RWPE2 (cell line): Measurements from ENCODE around the gene UBE2L3.
A peak's percentile ranks its signal among the peaks of the same experiment; 100 is the strongest.

Experiments
- ATAC-seq: fragments of 200-7000 bp; cut with Tn5 transposase; 3 replicates; pipeline ENCODE4 v1.9.1; 2021; ENCODE audit warnings: low read depth
- DNase-seq: peaks from one replicate; pipeline ENCODE4 v3.0.0-alpha.2; 2020; ENCODE audit warnings: low spot score
- H3K27ac ChIP-seq: fragments of 450-650 bp; 2 replicates; pipeline ENCODE4 v1.5.1; 2017; ENCODE audit warnings: mild to moderate bottlenecking; ENCODE audit not compliant: poor library complexity, severe bottlenecking
- H3K27me3 ChIP-seq: fragments of 250-450 bp; sonication (Bioruptor Pico); 2 replicates; pipeline ENCODE4 v1.5.1; 2021; ENCODE audit warnings: mild to moderate bottlenecking, moderate library complexity; ENCODE audit not compliant: insufficient read depth, poor library complexity, severe bottlenecking
- H3K36me3 ChIP-seq: fragments of 250-450 bp; sonication (Bioruptor Pico); 2 replicates; pipeline ENCODE4 v1.5.1; 2020; ENCODE audit warnings: low read depth, mild to moderate bottlenecking, moderate library complexity
- H3K4me1 ChIP-seq: fragments of 250-450 bp; sonication (Bioruptor Pico); 2 replicates; pipeline ENCODE4 v1.5.1; 2021; ENCODE audit warnings: mild to moderate bottlenecking, moderate library complexity; ENCODE audit not compliant: insufficient read depth, poor library complexity, severe bottlenecking
- H3K4me3 ChIP-seq: fragments of 250-450 bp; sonication (Bioruptor Pico); 2 replicates; pipeline ENCODE4 v1.5.1; 2021; ENCODE audit warnings: mild to moderate bottlenecking, moderate library complexity; ENCODE audit not compliant: severe bottlenecking
- H3K9me3 ChIP-seq: fragments of 250-450 bp; sonication (Bioruptor Pico); 2 replicates; pipeline ENCODE4 v1.5.1; 2021; ENCODE audit warnings: mild to moderate bottlenecking, moderate library complexity; ENCODE audit not compliant: severe bottlenecking
- CTCF ChIP-seq: fragments of 450-650 bp; IDR thresholded peaks from one replicate; pipeline ENCODE4 v1.5.1; 2017; ENCODE audit warnings: mild to moderate bottlenecking, moderate library complexity; ENCODE audit not compliant: poor library complexity, severe bottlenecking

Gene UBE2L3

GRCh38 chr22:21657360-21658032 lies 90.0 kb downstream of the UBE2L3 start:
- peak overlapping the region; percentile 4 for H3K27ac ChIP-seq
- no peaks in the 10 kb centered on the region for H3K4me1 ChIP-seq
- no peaks in the 10 kb centered on the region for H3K9me3 ChIP-seq
- H3K4me3 ChIP-seq: peak overlapping the region; percentile 35
- ATAC-seq (peak; percentile 78), DNase-seq (peak; percentile 80)
- no peak for TF ChIP-seq CTCF
- no peaks in the 10 kb centered on the region for H3K27me3 ChIP-seq
- H3K36me3 ChIP-seq: peaks cover 14% of the 10 kb centered on the region; the same call in 1 of the 2 replicates

- Histone ChIP-seq H3K9me3 (no peaks in the 10 kb centered on the region), H3K27me3 (no peaks in the 10 kb centered on the region), H3K4me1 (no peaks in the 10 kb centered on the region), H3K36me3 (0 out of 2 replicates have a peak, but pooled peaks cover 2% of the 10 kb centered on the region), H3K4me3 (no peak overlapping the region), H3K27ac (no peak overlapping the region)
- DNase-seq: no peak
- no peak for ATAC-seq
- no peak for TF ChIP-seq CTCF
Observed at GRCh38 chr22:21659864-21660525, 92.5 kb downstream of the UBE2L3 start.

GRCh38 chr22:21660904-21661303 lies 93.4 kb downstream of the UBE2L3 start:
- H3K9me3 ChIP-seq: no peaks in the 10 kb centered on the region
- no peak overlapping the region for H3K4me3 ChIP-seq
- H3K36me3 ChIP-seq: no peaks in the 10 kb centered on the region
- H3K27ac ChIP-seq: no peak overlapping the region
- no peak for TF ChIP-seq CTCF
- H3K4me1 ChIP-seq: no peaks in the 10 kb centered on the region
- no peaks in the 10 kb centered on the region for H3K27me3 ChIP-seq
- ATAC-seq (no peak), DNase-seq (no peak)

GRCh38 chr22:21661991-21662390 lies 94.5 kb downstream of the UBE2L3 start:
- ATAC-seq: no peak
- Histone ChIP-seq H3K4me3 (no peak overlapping the region), H3K4me1 (no peaks in the 10 kb centered on the region), H3K27me3 (no peaks in the 10 kb centered on the region), H3K27ac (no peak overlapping the region), H3K36me3 (no peaks in the 10 kb centered on the region), H3K9me3 (no peaks in the 10 kb centered on the region)
- DNase-seq: no peak
- TF ChIP-seq CTCF: no peak

GRCh38 chr22:21663738-21664137 lies 96.2 kb downstream of the UBE2L3 start:
- no peak for DNase-seq
- Histone ChIP-seq H3K27ac (no peak overlapping the region), H3K27me3 (no peaks in the 10 kb centered on the region), H3K4me1 (no peaks in the 10 kb centered on the region), H3K9me3 (no peaks in the 10 kb centered on the region), H3K36me3 (no peaks in the 10 kb centered on the region), H3K4me3 (no peak overlapping the region)
- ATAC-seq: no peak
- TF ChIP-seq CTCF: no peak
